ENCODE measurements around the gene SCUBE1.

DNA sequence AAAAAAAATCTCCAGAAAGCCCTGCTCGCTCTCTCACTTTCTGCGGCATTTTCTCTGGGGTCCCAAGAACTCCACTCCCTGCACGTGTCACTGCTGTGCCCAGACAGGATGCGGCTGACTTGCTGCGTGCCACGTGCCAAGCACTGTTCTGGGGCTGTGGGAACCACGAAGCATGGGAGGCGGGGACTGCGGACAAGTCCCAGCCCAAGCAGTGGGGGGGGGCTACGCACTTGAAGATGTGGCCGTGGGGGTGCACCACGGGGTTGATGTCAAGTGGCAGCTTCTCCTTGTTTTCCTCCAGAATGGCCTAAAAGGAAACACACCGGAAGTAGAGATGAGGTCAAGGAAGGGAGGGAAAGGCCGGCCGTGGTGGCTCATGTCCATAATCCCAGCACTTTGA is 167.1 kb downstream of the SCUBE1 start:
- TF ChIP-seq POLR2A (IDR thresholded peaks at IDR 0.05): no peak
- no peak for TF ChIP-seq CTCF (IDR thresholded peaks at IDR 0.05)
